Breast epithelium (tissue), 3 donors: ENCODE measurements around the gene LRRFIP1.
A peak's percentile ranks its signal among the peaks of the same experiment; 100 is the strongest.

Source experiments
- POLR2A ChIP-seq: fragments of 450-650 bp; IDR thresholded peaks from one replicate; pipeline ENCODE4 v1.6.1; 2016; ENCODE audit warnings: antibody characterized with exemption, mild to moderate bottlenecking, moderate library complexity
- POLR2AphosphoS5 ChIP-seq, 3 donors: sonication (generic); formaldehyde crosslinking; IDR thresholded peaks; one replicate each; pipeline ENCODE4 v1.6.1; 2017; ENCODE audit warnings: antibody characterized with exemption in 3 of 3
- TF ChIP-seq, protein P1 (sequence below), 3 donors: fragments of 450-650 bp; IDR thresholded peaks; one replicate each; pipeline ENCODE4 v1.5.1; 2016 to 2017; ENCODE audit warnings: antibody characterized with exemption in 3 of 3, mild to moderate bottlenecking in 3 of 3, moderate library complexity in 3 of 3

DNA sequence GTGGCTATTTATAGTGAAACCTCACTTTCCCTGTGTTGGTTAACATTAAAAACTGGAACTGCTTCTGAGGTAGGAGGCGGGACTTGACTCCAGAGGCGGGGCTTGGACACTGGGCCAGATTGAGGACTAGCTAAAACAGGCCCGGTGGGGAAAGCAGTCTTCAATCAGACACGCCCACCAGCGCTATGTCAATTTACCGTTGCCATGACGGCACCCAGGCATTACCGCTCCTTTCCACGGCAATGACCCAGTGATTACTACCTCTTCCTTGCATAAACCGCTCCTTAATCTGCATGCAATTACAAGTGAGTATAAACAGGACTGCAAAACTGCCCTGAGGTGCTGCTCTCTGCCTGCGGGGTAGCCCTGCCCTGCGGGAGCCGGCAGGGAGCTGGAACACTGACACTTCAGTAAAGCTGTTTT is 35.3 kb downstream of the LRRFIP1 start:
- TF ChIP-seq, protein P1, sequence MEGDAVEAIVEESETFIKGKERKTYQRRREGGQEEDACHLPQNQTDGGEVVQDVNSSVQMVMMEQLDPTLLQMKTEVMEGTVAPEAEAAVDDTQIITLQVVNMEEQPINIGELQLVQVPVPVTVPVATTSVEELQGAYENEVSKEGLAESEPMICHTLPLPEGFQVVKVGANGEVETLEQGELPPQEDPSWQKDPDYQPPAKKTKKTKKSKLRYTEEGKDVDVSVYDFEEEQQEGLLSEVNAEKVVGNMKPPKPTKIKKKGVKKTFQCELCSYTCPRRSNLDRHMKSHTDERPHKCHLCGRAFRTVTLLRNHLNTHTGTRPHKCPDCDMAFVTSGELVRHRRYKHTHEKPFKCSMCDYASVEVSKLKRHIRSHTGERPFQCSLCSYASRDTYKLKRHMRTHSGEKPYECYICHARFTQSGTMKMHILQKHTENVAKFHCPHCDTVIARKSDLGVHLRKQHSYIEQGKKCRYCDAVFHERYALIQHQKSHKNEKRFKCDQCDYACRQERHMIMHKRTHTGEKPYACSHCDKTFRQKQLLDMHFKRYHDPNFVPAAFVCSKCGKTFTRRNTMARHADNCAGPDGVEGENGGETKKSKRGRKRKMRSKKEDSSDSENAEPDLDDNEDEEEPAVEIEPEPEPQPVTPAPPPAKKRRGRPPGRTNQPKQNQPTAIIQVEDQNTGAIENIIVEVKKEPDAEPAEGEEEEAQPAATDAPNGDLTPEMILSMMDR (IDR thresholded peaks at IDR 0.05): no peak
- TF ChIP-seq POLR2AphosphoS5 (IDR thresholded peaks at IDR 0.05): peak; percentile 33 to 90 (median 43)
- no peak for TF ChIP-seq POLR2A
